ENCODE data around the gene PBRM1.

PBRM1 gene

GRCh38 chr3:52551118-52551517 lies 134.6 kb downstream of the PBRM1 start:
- Histone ChIP-seq H3K36me3 (ENCODE audit: insufficient read depth, low read length) (peaks cover 48% of the 10 kb centered on the region), H3K4me3 (no peak overlapping the region), H3K9me3 (ENCODE audit: low read depth, low read length) (no peaks in the 10 kb centered on the region), H3K9ac (ENCODE audit: insufficient read length) (no peak overlapping the region), H3K27ac (no peak overlapping the region)
- TF ChIP-seq FOXP2 (optimal IDR thresholded peaks at IDR 0.05; ENCODE audit: control extremely low read depth, extremely low read length, insufficient read depth) (no peak), EZH2 (IDR thresholded peaks at IDR 0.05) (no peak), POLR2AphosphoS5 (IDR thresholded peaks at IDR 0.05; ENCODE audit: borderline replicate concordance, low read depth, low read length) (no peak)
- DNase-seq (ENCODE audit: low read depth, low spot score): no peak

GRCh38 chr3:52547143-52547542 lies 138.6 kb downstream of the PBRM1 start:
- TF ChIP-seq FOXP2 (optimal IDR thresholded peaks at IDR 0.05; ENCODE audit: control extremely low read depth, extremely low read length, insufficient read depth) (no peak), POLR2AphosphoS5 (IDR thresholded peaks at IDR 0.05; ENCODE audit: borderline replicate concordance, low read depth, low read length) (no peak), EZH2 (IDR thresholded peaks at IDR 0.05) (no peak)
- DNase-seq (ENCODE audit: low read depth, low spot score): no peak
- Histone ChIP-seq H3K9ac (ENCODE audit: insufficient read length) (no peak overlapping the region), H3K9me3 (ENCODE audit: low read depth, low read length) (no peaks in the 10 kb centered on the region), H3K4me3 (no peak overlapping the region), H3K27ac (no peak overlapping the region), H3K36me3 (ENCODE audit: insufficient read depth, low read length) (peaks cover 28% of the 10 kb centered on the region)

- DNase-seq (ENCODE audit: low read depth, low spot score): no peak
- H3K27ac ChIP-seq: no peak overlapping the region
- H3K9me3 ChIP-seq (ENCODE audit: low read depth, low read length): no peaks in the 10 kb centered on the region
- H3K9ac ChIP-seq (ENCODE audit: insufficient read length): no peak overlapping the region
- H3K4me3 ChIP-seq: no peak overlapping the region
- H3K36me3 ChIP-seq (ENCODE audit: insufficient read depth, low read length): peaks cover 23% of the 10 kb centered on the region
- TF ChIP-seq FOXP2 (optimal IDR thresholded peaks at IDR 0.05; ENCODE audit: control extremely low read depth, extremely low read length, insufficient read depth) (no peak), POLR2AphosphoS5 (IDR thresholded peaks at IDR 0.05; ENCODE audit: borderline replicate concordance, low read depth, low read length) (no peak), EZH2 (IDR thresholded peaks at IDR 0.05) (no peak)
Observed at GRCh38 chr3:52546111-52546901, 139.4 kb downstream of the PBRM1 start.

- Histone ChIP-seq H3K36me3 (ENCODE audit: insufficient read depth, low read length) (peaks cover 17% of the 10 kb centered on the region), H3K9me3 (ENCODE audit: low read depth, low read length) (no peaks in the 10 kb centered on the region), H3K9ac (ENCODE audit: insufficient read length) (no peak overlapping the region), H3K27ac (no peak overlapping the region), H3K4me3 (no peak overlapping the region)
- DNase-seq (ENCODE audit: low read depth, low spot score): no peak
- TF ChIP-seq POLR2AphosphoS5 (IDR thresholded peaks at IDR 0.05; ENCODE audit: borderline replicate concordance, low read depth, low read length): no peak
- TF ChIP-seq EZH2 (IDR thresholded peaks at IDR 0.05): no peak
- TF ChIP-seq FOXP2 (optimal IDR thresholded peaks at IDR 0.05; ENCODE audit: control extremely low read depth, extremely low read length, insufficient read depth): no peak
Observed at GRCh38 chr3:52544937-52545336, 140.8 kb downstream of the PBRM1 start.

- H3K9ac ChIP-seq (ENCODE audit: insufficient read length): no peak overlapping the region
- no peaks in the 10 kb centered on the region for H3K9me3 ChIP-seq (ENCODE audit: low read depth, low read length)
- DNase-seq (ENCODE audit: low read depth, low spot score): no peak
- H3K27ac ChIP-seq: no peak overlapping the region
- H3K4me3 ChIP-seq: no peak overlapping the region
- 0 out of 2 replicates have a peak, but pooled peaks cover 3% of the 10 kb centered on the region for H3K36me3 ChIP-seq (ENCODE audit: insufficient read depth, low read length)
- no peak for TF ChIP-seq EZH2 (IDR thresholded peaks at IDR 0.05)
- no peak for TF ChIP-seq FOXP2 (optimal IDR thresholded peaks at IDR 0.05; ENCODE audit: control extremely low read depth, extremely low read length, insufficient read depth)
- no peak for TF ChIP-seq POLR2AphosphoS5 (IDR thresholded peaks at IDR 0.05; ENCODE audit: borderline replicate concordance, low read depth, low read length)
Observed at GRCh38 chr3:52541050-52541449, 144.7 kb downstream of the PBRM1 start.

GRCh38 chr3:52539010-52539653 lies 146.6 kb downstream of the PBRM1 start:
- no peak overlapping the region for H3K4me3 ChIP-seq
- no peak for DNase-seq (ENCODE audit: low read depth, low spot score)

GRCh38 chr3:52537726-52538421 lies 147.8 kb downstream of the PBRM1 start:
- no peaks in the 10 kb centered on the region for H3K36me3 ChIP-seq (ENCODE audit: insufficient read depth, low read length)
- peak overlapping the region; percentile 85 for H3K4me3 ChIP-seq
- TF ChIP-seq POLR2AphosphoS5 (IDR thresholded peaks at IDR 0.05; ENCODE audit: borderline replicate concordance, low read depth, low read length): no peak
- TF ChIP-seq EZH2 (IDR thresholded peaks at IDR 0.05): no peak
- TF ChIP-seq FOXP2 (optimal IDR thresholded peaks at IDR 0.05; ENCODE audit: control extremely low read depth, extremely low read length, insufficient read depth): no peak
- DNase-seq (ENCODE audit: low read depth, low spot score): no peak
- no peaks in the 10 kb centered on the region for H3K9me3 ChIP-seq (ENCODE audit: low read depth, low read length)
- H3K27ac ChIP-seq: no peak overlapping the region
- H3K9ac ChIP-seq (ENCODE audit: insufficient read length): no peak overlapping the region

More at GRCh38 chr3:52539010-52539653, 146.6 kb downstream of the PBRM1 start:
- TF ChIP-seq EZH2 (IDR thresholded peaks at IDR 0.05) (no peak), POLR2AphosphoS5 (IDR thresholded peaks at IDR 0.05; ENCODE audit: borderline replicate concordance, low read depth, low read length) (no peak), FOXP2 (optimal IDR thresholded peaks at IDR 0.05; ENCODE audit: control extremely low read depth, extremely low read length, insufficient read depth) (no peak)
- H3K9me3 ChIP-seq (ENCODE audit: low read depth, low read length): no peaks in the 10 kb centered on the region
- no peak overlapping the region for H3K9ac ChIP-seq (ENCODE audit: insufficient read length)
- no peak overlapping the region for H3K27ac ChIP-seq
- H3K36me3 ChIP-seq (ENCODE audit: insufficient read depth, low read length): no peaks in the 10 kb centered on the region

GRCh38 chr3:52537165-52537620 lies 148.5 kb downstream of the PBRM1 start:
- Histone ChIP-seq H3K4me3 (peak overlapping the region; percentile 85), H3K36me3 (ENCODE audit: insufficient read depth, low read length) (no peaks in the 10 kb centered on the region), H3K9me3 (ENCODE audit: low read depth, low read length) (no peaks in the 10 kb centered on the region), H3K27ac (no peak overlapping the region), H3K9ac (ENCODE audit: insufficient read length) (peak overlapping the region; percentile 87)
- TF ChIP-seq POLR2AphosphoS5 (IDR thresholded peaks at IDR 0.05; ENCODE audit: borderline replicate concordance, low read depth, low read length): no peak
- TF ChIP-seq EZH2 (IDR thresholded peaks at IDR 0.05): no peak
- TF ChIP-seq FOXP2 (optimal IDR thresholded peaks at IDR 0.05; ENCODE audit: control extremely low read depth, extremely low read length, insufficient read depth): no peak
- DNase-seq (ENCODE audit: low read depth, low spot score): no peak

Data from SK-N-MC (cell line).